Panc1 (cell line): Measurements from ENCODE around the gene AHSG.

ENCODE experiments used
- CTCF ChIP-seq: fragments of 450-650 bp; IDR thresholded peaks from 2 replicates; pipeline ENCODE4 v1.5.1; 2017; ENCODE audit warnings: mild to moderate bottlenecking
- POLR2AphosphoS5 ChIP-seq: IDR thresholded peaks from 2 replicates; pipeline ENCODE4 v1.6.1; 2012; ENCODE audit warnings: mild to moderate bottlenecking, low read depth, low read length, moderate library complexity
- REST ChIP-seq, 2 experiments: IDR thresholded peaks; 2 replicates each; pipeline ENCODE4 v1.6.1; 2011 to 2012; ENCODE audit warnings: low read depth in 2 of 2, control low read depth in 1 of 2, low read length in 1 of 2, mild to moderate bottlenecking in 1 of 2, moderate library complexity in 1 of 2; ENCODE audit not compliant: insufficient read depth in 1 of 2
- SIN3A ChIP-seq: IDR thresholded peaks from 2 replicates; pipeline ENCODE4 v1.6.1; 2012; ENCODE audit warnings: low read depth, mild to moderate bottlenecking, low read length, moderate library complexity, borderline replicate concordance; ENCODE audit not compliant: insufficient read depth

GRCh38 chr3:186612065-186612464, 795 bp upstream of the AHSG start:
- TF ChIP-seq CTCF (no peak), REST (IDR thresholded peaks at IDR 0.05; ENCODE audit: insufficient read depth in 1 of 2, low read depth in 2 of 2, low read length in 1 of 2) (no peak), POLR2AphosphoS5 (no peak), SIN3A (no peak)
